Tibial artery (tissue), 4 donors: ENCODE measurements around the gene INPP5A.

ENCODE experiments used
- DNase-seq, 2 donors: peaks; one replicate each; pipeline ENCODE4 v3.0.0-alpha.2; 2019
- H3K27ac ChIP-seq, 2 donors: fragments of 200-600 bp; sonication (generic) in 1 of 2; 1 replicate in 1 of 2; 2 replicates in 1 of 2; pipeline ENCODE4 v1.5.1; 2018 to 2019; ENCODE audit warnings: mild to moderate bottlenecking in 1 of 2
- H3K27me3 ChIP-seq, 2 donors: fragments of 200-600 bp; sonication (generic) in 1 of 2; one replicate each; pipeline versions ENCODE4 v1.5.1 to v1.6.0; 2016 to 2019
- H3K36me3 ChIP-seq, 3 donors: fragments of 200-600 bp; sonication (generic) in 2 of 3; one replicate each; pipeline ENCODE4 v1.5.1; 2016 to 2019; ENCODE audit warnings: mild to moderate bottlenecking in 2 of 3
- H3K4me1 ChIP-seq, 4 donors: fragments of 200-600 bp; sonication (generic) in 2 of 4; 1 replicate in 3 of 4; 2 replicates in 1 of 4; pipeline ENCODE4 v1.5.1; 2016 to 2019
- H3K4me3 ChIP-seq, 2 donors: fragments of 200-600 bp; sonication (generic) in 1 of 2; 1 replicate in 1 of 2; 2 replicates in 1 of 2; pipeline ENCODE4 v1.5.1; 2018 to 2019; ENCODE audit warnings: mild to moderate bottlenecking in 2 of 2
- H3K9me3 ChIP-seq, 3 donors: fragments of 200-600 bp; sonication (generic) in 1 of 3; one replicate each; pipeline ENCODE4 v1.5.1; 2016 to 2019
- intact Hi-C: fragments of 100-400 bp; cut with DNase I; formaldehyde crosslinking; loops from one replicate; pipeline ENCODE4 v1.15.0; 2023; ENCODE audit warnings: low total_unique reads
- TF ChIP-seq, protein P1 (sequence below), 2 experiments: fragments of 200-600 bp in 1 of 2; fragments of 450-650 bp in 1 of 2; IDR thresholded peaks; one replicate each; pipeline ENCODE4 v1.5.1; 2017 to 2019; ENCODE audit warnings: antibody characterized with exemption in 2 of 2, mild to moderate bottlenecking in 1 of 2, moderate library complexity in 1 of 2

Gene INPP5A

DNA sequence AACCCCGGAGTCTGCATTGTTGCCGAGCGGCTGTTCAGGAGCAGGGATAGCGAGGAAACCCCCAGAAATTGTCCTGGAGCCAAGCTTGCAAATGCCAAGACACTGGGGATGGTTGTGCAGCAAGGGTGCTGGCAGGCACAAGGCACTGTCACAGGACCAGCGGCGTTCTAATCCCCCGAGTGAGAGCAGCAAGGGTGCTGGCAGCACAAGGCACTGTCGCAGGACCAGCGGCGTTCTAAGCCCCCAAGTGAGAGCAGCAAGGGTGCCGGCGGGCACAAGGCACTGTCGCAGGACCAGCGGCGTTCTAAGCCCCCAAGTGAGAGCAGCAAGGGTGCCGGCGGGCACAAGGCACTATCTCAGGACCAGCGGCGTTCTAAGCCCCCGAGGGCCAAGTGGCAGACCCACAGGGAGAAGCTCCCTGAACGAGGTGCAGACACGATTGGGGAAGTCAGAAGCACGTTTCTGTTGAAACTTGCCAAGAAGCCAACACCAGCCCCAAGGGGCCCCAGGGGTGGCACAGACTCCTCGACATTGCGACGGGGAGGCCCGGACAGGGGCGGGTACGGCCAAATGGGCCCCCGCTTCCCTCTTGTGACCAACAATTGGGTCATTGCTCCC, 40.4 kb upstream of the INPP5A start:
- peaks cover 0 to 8% of the 10 kb centered on the region in 2 donors for H3K27me3 ChIP-seq
- DNase-seq: peak; percentile 15 to 68

DNA sequence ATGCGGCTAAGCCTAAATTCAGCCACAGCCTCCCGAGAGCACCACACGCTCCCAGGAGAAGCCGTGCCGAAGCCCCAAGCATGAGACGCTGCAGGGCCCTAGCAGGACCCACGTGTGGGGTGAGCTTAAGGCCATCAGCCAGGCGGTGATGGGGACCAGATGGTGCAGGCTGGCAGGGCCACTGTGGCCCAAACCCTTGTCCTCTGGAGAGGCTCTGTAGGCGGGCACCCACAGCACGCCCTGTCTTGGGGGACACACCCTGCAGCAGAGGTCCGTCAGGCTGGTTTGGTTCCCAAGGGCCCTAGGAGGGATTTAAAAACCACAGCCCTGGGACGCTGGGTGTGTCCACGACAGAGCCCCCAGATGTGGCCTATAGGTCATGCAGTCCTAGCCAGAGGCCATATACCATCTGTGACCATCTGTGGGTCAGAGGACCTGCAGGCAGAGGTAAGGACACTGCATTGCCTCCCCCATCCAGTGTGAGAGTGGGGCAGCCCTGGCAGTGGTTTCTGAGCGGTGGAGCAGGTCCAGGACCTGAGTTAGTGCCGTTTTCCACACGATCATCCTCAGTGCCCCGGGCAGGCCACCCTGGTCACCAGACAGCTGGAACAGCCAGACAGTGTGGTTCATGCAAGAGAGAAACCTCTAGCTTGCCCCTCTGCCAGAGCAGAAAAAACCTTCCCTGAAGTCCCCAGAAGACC, 39.6 kb upstream of the INPP5A start:
- Histone ChIP-seq H3K4me1 (peaks cover 0 to 33% (median 16%) of the 10 kb centered on the region in 4 donors), H3K27me3 (peaks cover 0 to 8% of the 10 kb centered on the region in 2 donors), H3K36me3 (no peaks in the 10 kb centered on the region), H3K4me3 (no peak overlapping the region), H3K27ac (no peak overlapping the region), H3K9me3 (no peaks in the 10 kb centered on the region)
- DNase-seq: peak; percentile 17 to 48
- intact Hi-C loops: loop anchor here (5.0 kb wide), 1 partner anchor 36 kb away; no protein-coding TSS in a partner anchor
- TF ChIP-seq, protein P1, sequence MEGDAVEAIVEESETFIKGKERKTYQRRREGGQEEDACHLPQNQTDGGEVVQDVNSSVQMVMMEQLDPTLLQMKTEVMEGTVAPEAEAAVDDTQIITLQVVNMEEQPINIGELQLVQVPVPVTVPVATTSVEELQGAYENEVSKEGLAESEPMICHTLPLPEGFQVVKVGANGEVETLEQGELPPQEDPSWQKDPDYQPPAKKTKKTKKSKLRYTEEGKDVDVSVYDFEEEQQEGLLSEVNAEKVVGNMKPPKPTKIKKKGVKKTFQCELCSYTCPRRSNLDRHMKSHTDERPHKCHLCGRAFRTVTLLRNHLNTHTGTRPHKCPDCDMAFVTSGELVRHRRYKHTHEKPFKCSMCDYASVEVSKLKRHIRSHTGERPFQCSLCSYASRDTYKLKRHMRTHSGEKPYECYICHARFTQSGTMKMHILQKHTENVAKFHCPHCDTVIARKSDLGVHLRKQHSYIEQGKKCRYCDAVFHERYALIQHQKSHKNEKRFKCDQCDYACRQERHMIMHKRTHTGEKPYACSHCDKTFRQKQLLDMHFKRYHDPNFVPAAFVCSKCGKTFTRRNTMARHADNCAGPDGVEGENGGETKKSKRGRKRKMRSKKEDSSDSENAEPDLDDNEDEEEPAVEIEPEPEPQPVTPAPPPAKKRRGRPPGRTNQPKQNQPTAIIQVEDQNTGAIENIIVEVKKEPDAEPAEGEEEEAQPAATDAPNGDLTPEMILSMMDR (IDR thresholded peaks at IDR 0.05): no peak

More for the DNA sequence above, 40.4 kb upstream of the INPP5A start:
- H3K9me3 ChIP-seq: no peaks in the 10 kb centered on the region
- H3K4me3 ChIP-seq: no peak overlapping the region
- TF ChIP-seq, protein P1 (IDR thresholded peaks at IDR 0.05): no peak
- H3K27ac ChIP-seq: no peak overlapping the region
- intact Hi-C loops: loop anchor here (5.0 kb wide), 1 partner anchor 35 kb away; no protein-coding TSS in a partner anchor
- no peaks in the 10 kb centered on the region for H3K36me3 ChIP-seq
- H3K4me1 ChIP-seq: peaks cover 0 to 33% (median 16%) of the 10 kb centered on the region in 4 donors

DNA sequence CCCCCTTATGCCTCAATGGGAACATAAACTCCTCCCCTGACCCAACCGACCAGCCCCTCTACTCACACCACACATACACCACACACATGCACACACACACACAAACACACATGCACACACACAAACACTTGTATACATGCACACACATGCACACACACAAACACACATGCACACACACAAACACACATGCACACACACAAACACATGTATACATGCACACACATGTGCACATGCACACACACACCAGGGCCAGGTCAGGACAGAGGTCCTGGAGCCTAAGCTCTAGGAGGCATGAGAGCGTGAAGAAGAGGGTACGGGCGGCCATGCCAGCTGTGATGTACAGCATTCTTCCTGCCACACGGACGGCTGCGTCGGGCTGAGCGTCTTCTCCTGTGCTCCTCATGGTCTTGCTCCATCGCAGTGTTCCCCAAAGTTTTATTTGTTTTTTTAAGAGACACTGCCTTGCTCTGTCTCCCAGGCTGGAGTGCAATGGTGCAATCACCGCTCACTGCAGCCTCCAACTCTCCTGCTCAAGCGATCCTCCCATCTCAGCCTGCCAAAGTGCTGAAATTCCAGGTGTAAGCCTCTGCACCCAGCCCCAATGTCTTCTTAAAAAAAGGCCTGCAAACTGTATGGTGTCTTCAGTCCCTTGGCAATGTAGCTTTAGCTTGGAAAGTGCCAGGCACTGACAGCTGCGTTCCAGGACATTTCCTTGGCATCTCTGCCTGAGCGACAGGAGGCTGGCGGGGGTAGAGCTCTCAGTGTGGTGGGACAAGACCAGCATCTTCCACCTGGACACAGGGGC, 38.8 kb upstream of the INPP5A start:
- Histone ChIP-seq H3K27ac (no peak overlapping the region), H3K36me3 (no peaks in the 10 kb centered on the region), H3K4me3 (no peak overlapping the region), H3K4me1 (peaks cover 0 to 33% (median 16%) of the 10 kb centered on the region in 4 donors), H3K9me3 (no peaks in the 10 kb centered on the region), H3K27me3 (peaks cover 0 to 8% of the 10 kb centered on the region in 2 donors)
- intact Hi-C loops: loop anchor here (5.0 kb wide), 1 partner anchor 36 kb away; no protein-coding TSS in a partner anchor
- DNase-seq: no peak
- TF ChIP-seq, protein P1 (IDR thresholded peaks at IDR 0.05): no peak

DNA sequence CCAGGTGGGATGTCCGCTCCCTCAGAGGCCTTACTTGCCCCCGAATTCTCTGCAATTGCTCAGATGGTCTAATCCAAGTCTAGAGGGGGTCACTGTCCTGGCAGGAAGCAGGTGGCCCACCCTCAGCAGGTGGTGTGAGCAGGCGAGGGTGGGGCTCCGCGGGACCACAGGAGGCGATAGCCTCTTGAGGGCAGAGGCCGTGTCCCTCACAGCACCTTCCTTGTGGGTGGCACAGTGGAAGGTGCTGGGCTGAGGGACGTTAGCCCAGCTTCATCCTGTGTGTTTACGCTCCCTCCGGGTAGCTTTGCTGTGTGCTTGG, 38.3 kb upstream of the INPP5A start:
- intact Hi-C loops: loop anchor here (5.0 kb wide), 1 partner anchor 37 kb away; no protein-coding TSS in a partner anchor
- Histone ChIP-seq H3K4me1 (peaks cover 0 to 29% (median 15%) of the 10 kb centered on the region in 4 donors), H3K9me3 (no peaks in the 10 kb centered on the region), H3K4me3 (no peak overlapping the region), H3K27me3 (peaks cover 0 to 8% of the 10 kb centered on the region in 2 donors), H3K36me3 (no peaks in the 10 kb centered on the region), H3K27ac (no peak overlapping the region)
- DNase-seq: peak in 1 of 2 donors; percentile 62
- TF ChIP-seq, protein P1 (IDR thresholded peaks at IDR 0.05): no peak

DNA sequence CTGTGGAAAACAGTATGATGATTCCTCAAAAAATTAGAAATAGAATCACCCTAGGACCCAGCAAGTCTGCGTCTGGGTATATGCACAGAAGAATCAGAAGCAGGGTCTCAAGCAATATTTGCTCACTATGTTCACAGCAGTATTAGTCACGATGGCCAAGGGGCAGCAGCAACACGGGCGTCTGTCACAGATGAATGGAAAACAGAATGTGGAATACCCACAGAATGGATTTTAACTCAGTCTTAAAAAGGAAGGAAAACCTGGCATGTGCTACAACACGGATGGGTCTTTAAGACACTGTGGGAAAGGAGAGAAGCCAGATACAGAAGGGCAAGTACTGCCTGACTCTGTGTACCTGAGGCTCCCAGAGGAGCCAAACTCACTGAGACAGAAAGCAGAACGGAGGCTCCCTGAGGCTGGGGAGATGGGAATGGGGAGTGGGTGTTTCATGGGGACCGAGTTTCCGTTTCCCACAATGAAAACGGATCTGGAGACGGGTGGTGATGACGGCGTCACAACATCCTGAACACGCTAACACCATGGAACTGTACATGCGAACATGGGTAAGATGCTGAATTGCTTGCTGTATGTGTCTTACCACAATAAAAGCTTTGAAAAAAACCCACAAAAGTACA, 36.7 kb upstream of the INPP5A start:
- Histone ChIP-seq H3K4me3 (no peak overlapping the region), H3K9me3 (no peaks in the 10 kb centered on the region), H3K4me1 (peaks cover 0 to 16% (median 5%) of the 10 kb centered on the region in 4 donors), H3K36me3 (no peaks in the 10 kb centered on the region), H3K27me3 (peaks cover 0 to 8% of the 10 kb centered on the region in 2 donors), H3K27ac (no peak overlapping the region)
- no peak for DNase-seq
- TF ChIP-seq, protein P1 (IDR thresholded peaks at IDR 0.05): no peak
- intact Hi-C loops: no loop called here
